Measurements from ENCODE around the gene HIVEP3. TPM values are rescaled to one million over a fixed set of nuclear protein-coding genes. Genes with fewer than 3 reads are reported as not detected.
A peak's percentile ranks its signal among the peaks of the same experiment; 100 is the strongest.

HIVEP3 gene
- total RNA-seq, 2 experiments from 2014 or later, result 25.3 to 26.2 TPM

- intact Hi-C loops (cut with micrococcal nuclease), result loop anchor here (5.0 kb wide), 2 partner anchors 165 to 280 kb away; no protein-coding TSS in a partner anchor
- Mint-ChIP-seq H3K27ac (no peak overlapping the region), H3K27me3 (no peaks in the 10 kb centered on the region), H3K4me1 (ENCODE audit: low read depth) (peaks cover 7% of the 10 kb centered on the region), H3K36me3 (peaks cover 4% of the 10 kb centered on the region), H3K4me3 (no peak overlapping the region), H3K9me3 (no peaks in the 10 kb centered on the region)
- CTCF ChIA-PET, result interaction anchor here (0.8 kb wide), 1 partner anchor 15 kb away, joined by 3 read pairs; no protein-coding TSS in a partner anchor
- POLR2A ChIA-PET, result interaction anchor here (1.0 kb wide), 2 partner anchors 11 to 27 kb away, joined by 3 read pairs; no protein-coding TSS in a partner anchor
- no peak for DNase-seq
Measured at GRCh38 chr1:41641941-41642527, 276.7 kb downstream of the HIVEP3 start.

DNA sequence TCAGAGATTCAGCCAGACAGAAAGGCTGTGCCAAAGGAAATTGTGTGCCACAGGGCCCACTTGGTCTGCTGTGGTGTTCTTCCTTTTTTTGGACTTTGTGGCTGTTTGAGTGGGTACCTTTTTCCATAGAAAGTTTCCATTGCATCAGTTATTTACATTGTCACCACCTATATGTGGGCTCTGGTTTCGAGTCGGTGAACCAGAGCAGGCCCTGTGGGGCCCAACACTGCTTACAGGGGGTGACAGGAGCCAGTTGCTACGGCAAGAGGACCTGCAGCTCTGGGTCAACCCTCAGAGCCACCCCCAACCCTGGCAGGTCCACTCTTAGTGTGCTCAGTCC, 277.3 kb downstream of the HIVEP3 start:
- Mint-ChIP-seq H3K4me1 (ENCODE audit: low read depth) (peaks cover 7% of the 10 kb centered on the region), H3K9me3 (no peaks in the 10 kb centered on the region), H3K4me3 (peak overlapping the region; percentile 14), H3K36me3 (peaks cover 4% of the 10 kb centered on the region), H3K27ac (no peak overlapping the region), H3K27me3 (no peaks in the 10 kb centered on the region)
- peak; percentile 74 for DNase-seq
- ChIA-PET POLR2A (interaction anchor here (1.0 to 1.3 kb wide), 3 partner anchors 21 to 27 kb away, joined by 3 read pairs; no protein-coding TSS in a partner anchor), CTCF (interaction anchor here (0.8 to 1.3 kb wide), 2 partner anchors 16 to 32 kb away, joined by 3 to 4 read pairs; no protein-coding TSS in a partner anchor)
- intact Hi-C loops (cut with micrococcal nuclease), result loop anchor here (5.0 kb wide), 2 partner anchors 166 to 281 kb away; no protein-coding TSS in a partner anchor

DNA sequence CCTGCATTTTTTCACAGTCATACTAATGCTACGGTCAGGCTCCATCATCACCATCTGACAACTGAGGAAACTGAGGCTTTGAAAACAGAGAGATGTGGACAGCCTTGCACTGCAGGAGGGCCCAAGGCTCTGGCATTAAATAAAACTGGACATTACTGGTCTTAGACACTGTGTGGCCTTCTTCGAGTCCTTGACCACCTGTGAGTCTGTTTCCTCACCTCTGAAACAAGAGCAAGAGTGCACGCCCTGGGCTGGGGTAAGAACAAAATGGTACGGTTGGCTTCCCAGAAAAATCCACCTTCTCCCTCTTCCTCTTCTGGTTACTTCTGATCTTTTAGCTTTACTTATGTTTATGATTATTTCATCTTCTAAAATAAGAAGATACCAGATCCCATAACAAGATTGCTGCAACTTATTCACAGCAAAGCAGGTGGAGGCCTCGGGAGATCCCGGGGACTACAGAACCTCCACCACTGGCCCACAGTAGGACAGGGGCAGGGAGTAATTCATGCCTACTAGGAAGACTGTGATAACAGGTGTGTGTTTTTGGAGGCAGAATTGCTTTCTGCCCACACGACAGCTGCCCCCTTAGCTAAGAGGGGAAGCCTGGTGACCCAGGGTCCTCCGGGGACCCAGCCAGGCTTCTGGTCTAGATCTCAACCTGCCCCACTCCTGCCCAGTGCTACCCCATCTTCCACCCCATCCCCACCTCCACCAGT, 277.8 kb downstream of the HIVEP3 start:
- H3K9me3 Mint-ChIP-seq, result no peaks in the 10 kb centered on the region
- POLR2A ChIA-PET, result interaction anchor here (1.0 to 2.2 kb wide), 5 partner anchors 21 to 102 kb away, joined by 3 to 6 read pairs (median 4); no protein-coding TSS in a partner anchor
- no peak for DNase-seq
- CTCF ChIA-PET, result interaction anchor here (0.8 to 2.2 kb wide), 3 partner anchors 16 to 171 kb away, joined by 3 to 11 read pairs (median 4); no protein-coding TSS in a partner anchor
- intact Hi-C loops (cut with micrococcal nuclease), result loop anchor here (5.0 kb wide), 2 partner anchors 166 to 281 kb away; no protein-coding TSS in a partner anchor
- H3K4me1 Mint-ChIP-seq (ENCODE audit: low read depth), result peaks cover 7% of the 10 kb centered on the region
- H3K27me3 Mint-ChIP-seq, result no peaks in the 10 kb centered on the region
- peaks cover 4% of the 10 kb centered on the region for H3K36me3 Mint-ChIP-seq
- H3K4me3 Mint-ChIP-seq, result peak overlapping the region; percentile 14
- no peak overlapping the region for H3K27ac Mint-ChIP-seq

DNA sequence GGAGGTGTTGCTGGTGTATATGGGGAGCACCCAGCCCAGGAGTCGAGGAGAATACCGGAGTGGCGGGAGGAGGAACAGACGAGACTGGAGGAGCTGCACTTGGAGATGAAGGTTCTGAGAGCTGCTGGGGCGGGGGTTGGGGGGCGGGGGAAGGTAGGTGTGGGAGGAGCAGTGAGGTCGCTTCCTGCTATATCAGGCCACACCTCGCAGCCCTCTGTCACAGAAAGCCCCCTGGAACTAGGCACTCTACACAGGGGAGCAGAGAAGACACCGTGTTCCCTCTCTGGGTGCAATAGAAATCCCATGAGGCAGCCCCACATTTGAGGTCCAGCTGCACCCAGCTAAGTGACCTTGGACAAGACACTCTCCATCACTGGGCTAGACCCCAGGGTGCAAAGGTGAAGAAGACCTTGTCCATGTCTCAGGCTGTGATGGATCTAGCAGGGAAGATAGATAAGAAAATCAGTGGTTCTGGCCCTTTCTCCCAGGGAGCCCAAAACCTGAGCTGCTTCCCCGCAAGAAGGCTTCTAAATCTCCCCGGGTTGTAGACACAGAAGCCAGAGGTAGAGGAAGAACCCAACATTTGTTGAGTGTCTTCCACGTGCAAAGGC, 278.5 kb downstream of the HIVEP3 start:
- Mint-ChIP-seq H3K9me3 (no peaks in the 10 kb centered on the region), H3K36me3 (peaks cover 4% of the 10 kb centered on the region), H3K27ac (no peak overlapping the region), H3K4me3 (peak overlapping the region; percentile 59), H3K4me1 (ENCODE audit: low read depth) (peaks cover 9% of the 10 kb centered on the region), H3K27me3 (no peaks in the 10 kb centered on the region)
- ChIA-PET CTCF (interaction anchor here (0.7 to 2.2 kb wide), 3 partner anchors 33 to 171 kb away, joined by 3 to 11 read pairs (median 4); no protein-coding TSS in a partner anchor), POLR2A (interaction anchor here (1.0 to 2.2 kb wide), 7 partner anchors 22 to 102 kb away, joined by 3 to 6 read pairs (median 4); no protein-coding TSS in a partner anchor)
- intact Hi-C loops (cut with micrococcal nuclease), result loop anchor here (5.0 kb wide), 2 partner anchors 167 to 282 kb away; no protein-coding TSS in a partner anchor
- DNase-seq, result peak; percentile 34

DNA sequence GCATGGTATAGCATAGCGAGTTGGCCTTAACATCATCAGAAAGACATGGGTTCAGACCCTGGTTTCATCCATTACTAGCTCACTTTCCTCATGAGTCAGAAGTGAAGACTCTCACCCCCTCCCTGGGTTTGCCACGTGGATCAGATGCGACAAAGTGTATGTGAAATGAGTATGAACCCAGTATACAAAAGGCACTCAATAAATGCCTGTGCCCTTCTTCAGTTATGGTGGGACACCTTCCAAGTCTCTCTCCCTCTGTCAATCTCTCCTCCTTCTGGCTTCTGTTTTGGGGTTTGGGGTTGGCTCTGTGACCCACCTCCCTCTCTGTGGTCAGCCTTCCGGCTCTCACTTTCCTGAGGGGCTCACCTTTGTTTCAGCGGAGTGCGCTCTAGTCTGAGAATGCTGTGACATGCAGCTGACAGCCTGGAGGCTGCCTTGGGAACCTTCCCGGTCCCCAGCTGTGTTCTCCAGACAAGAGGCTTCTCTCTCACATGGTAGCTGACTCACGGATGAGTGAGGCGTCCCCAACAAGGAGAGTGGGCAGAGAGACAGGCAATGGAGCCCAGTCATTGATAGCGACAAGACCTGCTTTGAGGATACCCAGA, 279.3 kb downstream of the HIVEP3 start:
- no peak overlapping the region for H3K27ac Mint-ChIP-seq
- H3K9me3 Mint-ChIP-seq, result no peaks in the 10 kb centered on the region
- H3K4me3 Mint-ChIP-seq, result peak overlapping the region; percentile 59
- H3K4me1 Mint-ChIP-seq (ENCODE audit: low read depth), result peaks cover 12% of the 10 kb centered on the region
- peak; percentile 87 for DNase-seq
- intact Hi-C loops (cut with micrococcal nuclease), result loop anchor here (1.0 to 5.0 kb wide), 5 partner anchors 12 to 113 kb away; no protein-coding TSS in a partner anchor
- no peaks in the 10 kb centered on the region for H3K27me3 Mint-ChIP-seq
- H3K36me3 Mint-ChIP-seq, result peaks cover 4% of the 10 kb centered on the region
- CTCF ChIA-PET, result interaction anchor here (0.6 to 2.2 kb wide), 2 partner anchors 162 to 172 kb away, joined by 3 to 11 read pairs; no protein-coding TSS in a partner anchor
- POLR2A ChIA-PET, result interaction anchor here (0.7 to 2.2 kb wide), 9 partner anchors 12 to 111 kb away, joined by 3 to 12 read pairs (median 5); no protein-coding TSS in a partner anchor

- Mint-ChIP-seq H3K27me3 (no peaks in the 10 kb centered on the region), H3K36me3 (peaks cover 4% of the 10 kb centered on the region), H3K9me3 (no peaks in the 10 kb centered on the region), H3K4me1 (ENCODE audit: low read depth) (peaks cover 22% of the 10 kb centered on the region), H3K27ac (no peak overlapping the region), H3K4me3 (peak overlapping the region; percentile 41)
- POLR2A ChIA-PET, result interaction anchor here (0.9 to 2.2 kb wide), 7 partner anchors 11 to 104 kb away, joined by 3 to 12 read pairs (median 5); no protein-coding TSS in a partner anchor
- DNase-seq, result peak; percentile 53
- CTCF ChIA-PET, result interaction anchor here (0.6 to 2.2 kb wide), 2 partner anchors 163 to 173 kb away, joined by 3 to 11 read pairs; no protein-coding TSS in a partner anchor
- intact Hi-C loops (cut with micrococcal nuclease), result loop anchor here (1.0 to 5.0 kb wide), 5 partner anchors 11 to 114 kb away; no protein-coding TSS in a partner anchor
Measured at GRCh38 chr1:41638086-41639024, 280.4 kb downstream of the HIVEP3 start.

DNA sequence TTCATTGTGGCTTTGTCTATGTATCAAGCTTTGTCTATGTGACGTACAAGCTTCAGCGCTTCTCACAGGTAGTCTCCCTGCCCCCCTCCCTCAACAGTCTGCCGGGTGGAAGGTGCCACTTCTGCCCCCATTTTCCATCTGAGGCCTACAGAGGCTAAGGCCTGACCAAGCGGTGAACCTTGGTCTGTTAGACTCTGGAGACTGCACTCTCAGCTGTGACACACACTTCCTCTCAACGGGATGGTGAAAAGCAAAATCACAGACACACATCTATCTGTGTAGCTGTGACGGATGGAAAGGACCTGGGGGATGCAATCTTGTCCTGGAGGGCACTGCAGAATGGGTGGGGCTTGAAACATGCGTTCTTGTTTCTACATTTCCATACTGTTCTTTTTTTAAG, 281.4 kb downstream of the HIVEP3 start:
- Mint-ChIP-seq H3K27me3 (no peaks in the 10 kb centered on the region), H3K4me1 (ENCODE audit: low read depth) (peaks cover 29% of the 10 kb centered on the region), H3K36me3 (peaks cover 6% of the 10 kb centered on the region), H3K27ac (no peak overlapping the region), H3K4me3 (no peak overlapping the region), H3K9me3 (no peaks in the 10 kb centered on the region)
- POLR2A ChIA-PET, result no interaction called here
- CTCF ChIA-PET, result no interaction called here
- DNase-seq, result no peak
- intact Hi-C loops (cut with micrococcal nuclease), result loop anchor here (5.0 kb wide), 1 partner anchor 65 kb away; no protein-coding TSS in a partner anchor

DNA sequence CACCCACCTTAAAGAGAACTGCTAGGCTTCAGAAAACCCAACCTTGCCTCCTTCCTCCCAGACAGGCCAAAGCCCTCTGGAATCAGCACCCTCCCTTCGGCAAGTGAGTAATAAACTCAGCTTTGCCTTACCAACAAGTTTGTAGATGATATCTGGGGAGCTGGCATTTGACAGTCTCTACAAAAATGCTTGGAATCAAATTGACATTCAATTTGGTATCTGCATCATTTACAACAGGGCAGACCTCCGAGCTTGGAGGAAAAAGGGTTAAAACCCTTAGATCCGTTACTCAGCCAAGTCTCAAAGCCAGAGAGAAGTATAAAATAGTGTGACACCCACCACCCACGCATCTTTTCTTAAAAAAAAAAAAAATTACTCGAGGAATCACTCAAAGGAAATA, 285.0 kb downstream of the HIVEP3 start:
- peaks cover 59% of the 10 kb centered on the region for H3K4me1 Mint-ChIP-seq (ENCODE audit: low read depth)
- CTCF ChIA-PET, result no interaction called here
- no peaks in the 10 kb centered on the region for H3K27me3 Mint-ChIP-seq
- POLR2A ChIA-PET, result no interaction called here
- intact Hi-C loops (cut with micrococcal nuclease), result no loop called here
- peaks cover 20% of the 10 kb centered on the region for H3K36me3 Mint-ChIP-seq
- no peak overlapping the region for H3K4me3 Mint-ChIP-seq
- peak overlapping the region; percentile 66 for H3K27ac Mint-ChIP-seq
- no peaks in the 10 kb centered on the region for H3K9me3 Mint-ChIP-seq
- DNase-seq, result no peak

DNA sequence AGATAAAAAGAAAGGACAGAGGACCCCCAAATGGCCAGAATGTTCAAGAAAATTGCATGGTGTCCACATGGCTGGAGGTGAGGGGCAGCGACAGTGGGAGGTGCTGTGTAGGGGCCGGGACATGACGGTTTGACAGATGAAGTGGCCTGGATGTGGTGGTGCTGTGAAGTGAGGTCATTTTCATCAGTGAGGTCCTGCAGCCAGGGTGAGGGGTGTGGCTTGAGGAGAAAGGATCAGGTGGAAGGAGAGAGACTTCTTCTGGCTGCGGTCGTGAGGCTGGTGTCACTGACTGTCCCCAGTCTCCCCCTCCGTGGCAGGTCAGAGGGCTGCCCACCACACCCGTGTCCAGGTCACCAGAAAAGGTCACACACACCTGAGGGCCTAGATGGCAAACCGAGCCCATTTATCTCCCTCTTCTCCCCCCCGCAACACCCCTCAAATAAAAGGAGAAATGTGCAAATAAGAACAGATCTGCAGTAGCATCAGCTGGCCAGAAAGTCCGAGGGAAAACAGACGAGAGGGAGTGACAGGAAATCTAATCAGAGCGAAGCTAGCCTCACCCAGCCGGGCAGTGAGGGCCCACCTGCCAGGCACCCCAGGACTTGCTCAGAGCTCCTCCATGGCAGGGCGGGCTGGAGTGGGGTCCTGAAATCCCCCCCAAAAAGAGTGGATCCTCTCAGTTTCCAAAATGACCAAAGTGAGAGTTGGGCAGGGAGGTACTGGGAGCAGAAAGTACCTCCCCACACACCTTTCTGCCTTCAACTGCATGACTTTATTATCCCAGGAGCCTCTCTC, 285.7 kb downstream of the HIVEP3 start:
- Mint-ChIP-seq H3K9me3 (no peaks in the 10 kb centered on the region), H3K4me1 (ENCODE audit: low read depth) (peaks cover 64% of the 10 kb centered on the region), H3K36me3 (peaks cover 25% of the 10 kb centered on the region), H3K4me3 (no peak overlapping the region), H3K27me3 (no peaks in the 10 kb centered on the region), H3K27ac (peak overlapping the region; percentile 66)
- ChIA-PET CTCF (no interaction called here), POLR2A (no interaction called here)
- no peak for DNase-seq
- intact Hi-C loops (cut with micrococcal nuclease), result no loop called here

- H3K27ac Mint-ChIP-seq, result peak overlapping the region; percentile 10
- intact Hi-C loops (cut with micrococcal nuclease), result no loop called here
- no peaks in the 10 kb centered on the region for H3K9me3 Mint-ChIP-seq
- H3K27me3 Mint-ChIP-seq, result no peaks in the 10 kb centered on the region
- ChIA-PET POLR2A (no interaction called here), CTCF (no interaction called here)
- no peak overlapping the region for H3K4me3 Mint-ChIP-seq
- DNase-seq, result no peak
- peaks cover 71% of the 10 kb centered on the region for H3K4me1 Mint-ChIP-seq (ENCODE audit: low read depth)
- peaks cover 30% of the 10 kb centered on the region for H3K36me3 Mint-ChIP-seq
Measured at GRCh38 chr1:41631971-41632370, 286.8 kb downstream of the HIVEP3 start.

Measured in activated CD4-positive, alpha-beta memory T cell treated with anti-CD3 and anti-CD28 coated beads for 36 hours (primary cell).